ENCODE measurements around the gene MDGA2.

DNA sequence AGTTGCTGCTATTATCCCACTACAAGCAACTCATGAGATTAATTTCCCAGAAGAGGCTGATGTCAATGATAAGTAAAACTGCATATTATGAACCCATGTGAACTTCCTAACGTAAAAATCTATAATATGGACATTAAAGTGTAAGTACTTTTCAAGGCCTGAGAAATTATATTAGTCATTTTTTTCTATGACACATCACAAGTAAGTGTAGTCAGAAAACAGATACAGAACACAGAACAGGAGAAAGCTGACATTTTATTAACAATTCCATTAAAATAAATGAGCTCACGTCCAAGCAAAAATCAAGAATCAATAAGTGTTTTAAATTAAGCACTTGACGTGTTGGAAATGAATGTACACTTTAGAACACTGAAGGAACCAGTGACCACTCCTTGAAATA, 155.0 kb downstream of the MDGA2 start:
- TF ChIP-seq, protein P1, sequence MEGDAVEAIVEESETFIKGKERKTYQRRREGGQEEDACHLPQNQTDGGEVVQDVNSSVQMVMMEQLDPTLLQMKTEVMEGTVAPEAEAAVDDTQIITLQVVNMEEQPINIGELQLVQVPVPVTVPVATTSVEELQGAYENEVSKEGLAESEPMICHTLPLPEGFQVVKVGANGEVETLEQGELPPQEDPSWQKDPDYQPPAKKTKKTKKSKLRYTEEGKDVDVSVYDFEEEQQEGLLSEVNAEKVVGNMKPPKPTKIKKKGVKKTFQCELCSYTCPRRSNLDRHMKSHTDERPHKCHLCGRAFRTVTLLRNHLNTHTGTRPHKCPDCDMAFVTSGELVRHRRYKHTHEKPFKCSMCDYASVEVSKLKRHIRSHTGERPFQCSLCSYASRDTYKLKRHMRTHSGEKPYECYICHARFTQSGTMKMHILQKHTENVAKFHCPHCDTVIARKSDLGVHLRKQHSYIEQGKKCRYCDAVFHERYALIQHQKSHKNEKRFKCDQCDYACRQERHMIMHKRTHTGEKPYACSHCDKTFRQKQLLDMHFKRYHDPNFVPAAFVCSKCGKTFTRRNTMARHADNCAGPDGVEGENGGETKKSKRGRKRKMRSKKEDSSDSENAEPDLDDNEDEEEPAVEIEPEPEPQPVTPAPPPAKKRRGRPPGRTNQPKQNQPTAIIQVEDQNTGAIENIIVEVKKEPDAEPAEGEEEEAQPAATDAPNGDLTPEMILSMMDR (IDR thresholded peaks at IDR 0.05; ENCODE audit: insufficient read depth, low read length, poor library complexity, severe bottlenecking), result no peak
- no peak for TF ChIP-seq EZH2phosphoT487 (conservative IDR thresholded peaks at IDR 0.05; ENCODE audit: low read length)

All from SU-DHL-6 (cell line).